Gastroesophageal sphincter (tissue), 3 donors: ENCODE measurements around the gene MRAP2.

Experiments
- CTCF ChIP-seq, 4 experiments: fragments of 200-600 bp in 2 of 4; fragments of 450-650 bp in 2 of 4; sonication (generic) in 1 of 4; IDR thresholded peaks; one replicate each; pipeline ENCODE4 v1.5.1; 2017 to 2019; ENCODE audit warnings: antibody characterized with exemption in 4 of 4, mild to moderate bottlenecking in 2 of 4, moderate library complexity in 2 of 4
- POLR2A ChIP-seq, 2 donors: fragments of 450-650 bp; IDR thresholded peaks; one replicate each; pipeline ENCODE4 v1.6.1; 2017; ENCODE audit warnings: antibody characterized with exemption in 2 of 2, mild to moderate bottlenecking in 2 of 2, moderate library complexity in 1 of 2
- POLR2AphosphoS5 ChIP-seq: sonication (generic); formaldehyde crosslinking; IDR thresholded peaks from one replicate; pipeline ENCODE4 v1.6.1; 2017; ENCODE audit warnings: antibody characterized with exemption

- TF ChIP-seq CTCF (IDR thresholded peaks at IDR 0.05) (no peak), POLR2A (IDR thresholded peaks at IDR 0.05) (no peak), POLR2AphosphoS5 (no peak)
Measured at GRCh38 chr6:84065693-84066290, 32.2 kb downstream of the MRAP2 start.
